GM12864 (cell line): ENCODE measurements around the gene PEX26.

ENCODE experiments used
- DNase-seq: peaks from one replicate; pipeline ENCODE4 v3.0.0-alpha.2; 2011; ENCODE audit warnings: low read depth
- H3K4me3 ChIP-seq: 2 replicates; pipeline ENCODE4 v1.5.1; 2011; ENCODE audit warnings: mild to moderate bottlenecking, low read depth, low read length, control low read depth
- TF ChIP-seq, protein P1 (sequence below): IDR thresholded peaks from 2 replicates; pipeline ENCODE4 v1.5.1; 2011; ENCODE audit warnings: low read depth, mild to moderate bottlenecking, moderate library complexity, low read length, control low read depth, inconsistent platforms; ENCODE audit errors: missing control alignments

PEX26 gene

DNA sequence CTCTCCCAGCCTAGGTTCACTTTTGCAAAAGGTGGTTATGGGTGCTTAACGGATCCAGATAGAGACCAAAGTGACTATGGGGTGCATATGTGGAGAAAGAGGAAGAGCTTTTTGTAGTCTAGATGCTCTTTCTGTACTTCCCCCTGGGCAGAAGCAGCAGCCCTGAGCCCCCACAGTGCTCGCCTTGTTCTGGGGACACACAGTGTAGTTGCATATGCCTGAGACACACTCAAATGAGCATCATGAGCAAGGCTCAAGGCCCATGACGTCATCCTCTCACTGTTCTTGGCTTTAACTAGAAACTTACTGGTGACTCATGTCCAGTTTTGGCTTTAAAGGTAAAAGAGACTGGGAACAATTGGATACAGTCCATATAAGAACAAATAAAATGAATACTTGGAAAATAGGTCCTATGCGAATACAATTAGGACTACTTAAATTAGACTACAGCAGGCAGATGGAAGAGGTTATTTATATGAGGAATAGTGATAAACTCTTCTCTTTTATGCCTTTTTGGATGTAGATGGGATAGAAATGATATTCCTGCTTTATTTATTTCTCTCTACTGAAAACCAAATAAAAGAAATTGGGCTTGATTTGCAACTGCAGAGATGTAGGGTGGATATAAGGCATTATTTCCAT is 20.1 kb upstream of the PEX26 start:
- TF ChIP-seq, protein P1, sequence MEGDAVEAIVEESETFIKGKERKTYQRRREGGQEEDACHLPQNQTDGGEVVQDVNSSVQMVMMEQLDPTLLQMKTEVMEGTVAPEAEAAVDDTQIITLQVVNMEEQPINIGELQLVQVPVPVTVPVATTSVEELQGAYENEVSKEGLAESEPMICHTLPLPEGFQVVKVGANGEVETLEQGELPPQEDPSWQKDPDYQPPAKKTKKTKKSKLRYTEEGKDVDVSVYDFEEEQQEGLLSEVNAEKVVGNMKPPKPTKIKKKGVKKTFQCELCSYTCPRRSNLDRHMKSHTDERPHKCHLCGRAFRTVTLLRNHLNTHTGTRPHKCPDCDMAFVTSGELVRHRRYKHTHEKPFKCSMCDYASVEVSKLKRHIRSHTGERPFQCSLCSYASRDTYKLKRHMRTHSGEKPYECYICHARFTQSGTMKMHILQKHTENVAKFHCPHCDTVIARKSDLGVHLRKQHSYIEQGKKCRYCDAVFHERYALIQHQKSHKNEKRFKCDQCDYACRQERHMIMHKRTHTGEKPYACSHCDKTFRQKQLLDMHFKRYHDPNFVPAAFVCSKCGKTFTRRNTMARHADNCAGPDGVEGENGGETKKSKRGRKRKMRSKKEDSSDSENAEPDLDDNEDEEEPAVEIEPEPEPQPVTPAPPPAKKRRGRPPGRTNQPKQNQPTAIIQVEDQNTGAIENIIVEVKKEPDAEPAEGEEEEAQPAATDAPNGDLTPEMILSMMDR: no peak
- peak; percentile 82 for DNase-seq
- H3K4me3 ChIP-seq: no peak overlapping the region; the same call in 1 of the 2 replicates

- DNase-seq: no peak
- no peak overlapping the region for H3K4me3 ChIP-seq
- TF ChIP-seq, protein P1: no peak
Measured at GRCh38 chr22:18058371-18059093, 19.3 kb upstream of the PEX26 start.

GRCh38 chr22:18059094-18059417 is 18.7 kb upstream of the PEX26 start:
- no peak for DNase-seq

DNA sequence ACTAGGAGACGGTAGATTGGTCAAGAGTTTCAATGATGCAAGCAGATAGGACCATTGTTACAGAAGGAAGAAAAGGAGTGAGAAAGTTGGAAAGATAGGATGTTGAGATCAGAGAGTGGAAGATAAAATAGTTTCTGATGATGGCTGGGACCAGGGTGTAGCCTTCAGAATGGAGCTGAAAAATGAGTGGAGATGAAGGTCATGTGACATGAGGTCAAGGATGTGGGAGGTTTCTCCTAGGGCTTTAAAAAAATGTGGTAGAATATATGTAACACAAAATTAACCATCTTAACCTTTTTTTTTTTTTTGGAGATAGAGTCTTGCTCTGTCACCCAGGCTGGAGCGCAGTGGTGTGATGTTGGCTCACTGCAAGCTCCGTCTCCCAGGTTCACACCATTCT is 18.3 kb upstream of the PEX26 start:
- TF ChIP-seq, protein P1: no peak
- no peak overlapping the region for H3K4me3 ChIP-seq
- DNase-seq: no peak

More at GRCh38 chr22:18059094-18059417, 18.7 kb upstream of the PEX26 start:
- no peak overlapping the region for H3K4me3 ChIP-seq
- TF ChIP-seq, protein P1: no peak

- no peak overlapping the region for H3K4me3 ChIP-seq
- no peak for DNase-seq
- TF ChIP-seq, protein P1: no peak
Measured at GRCh38 chr22:18059991-18060390, 17.8 kb upstream of the PEX26 start.

- TF ChIP-seq, protein P1: no peak
- no peak overlapping the region for H3K4me3 ChIP-seq
- no peak for DNase-seq
Measured at GRCh38 chr22:18060646-18061620, 16.9 kb upstream of the PEX26 start.
